ENCODE data around the gene LTBP1.
"Not testable (repeated sequence)": the region's sequence is repeated elsewhere in the genome, so short reads cannot be mapped to it uniquely, and the experiment has no call there.

GRCh38 chr2:33052795-33053194 is 106.0 kb downstream of the LTBP1 start:
- not testable (repeated sequence) for TF ChIP-seq CTCF (IDR thresholded peaks at IDR 0.05; ENCODE audit: low read depth, low read length, missing input control); SP1 (IDR thresholded peaks at IDR 0.05)

Measured in liver (tissue), 3 donors.